Endodermal cell (in vitro differentiated cells): Measurements from ENCODE around the gene CEP128. TPM values are rescaled to one million over a fixed set of nuclear protein-coding genes. Genes with fewer than 3 reads are reported as not detected.

Experiments
- DNase-seq: peaks from one replicate; pipeline ENCODE4 v3.0.0-alpha.2; 2017
- H3K27ac ChIP-seq: 2 replicates; pipeline ENCODE4 v1.5.1; 2013; ENCODE audit warnings: mild to moderate bottlenecking, low read depth, low read length, moderate library complexity
- H3K27me3 ChIP-seq: 2 replicates; pipeline ENCODE4 v1.6.1; 2013; ENCODE audit warnings: mild to moderate bottlenecking, low read length, moderate library complexity; ENCODE audit not compliant: insufficient read depth, control insufficient read depth, poor library complexity, severe bottlenecking
- H3K36me3 ChIP-seq: 2 replicates; pipeline ENCODE4 v1.7.0; 2013; ENCODE audit warnings: mild to moderate bottlenecking, low read length, moderate library complexity; ENCODE audit not compliant: control insufficient read depth, insufficient read depth
- H3K4me1 ChIP-seq: one replicate; pipeline ENCODE4 v1.7.0; 2013; ENCODE audit warnings: low read length; ENCODE audit not compliant: control insufficient read depth, insufficient read depth
- H3K4me3 ChIP-seq: 2 replicates; pipeline ENCODE4 v1.5.1; 2013; ENCODE audit warnings: mild to moderate bottlenecking, low read length, moderate library complexity
- H3K9ac ChIP-seq: 2 replicates; pipeline ENCODE4 v1.6.1; 2013; ENCODE audit warnings: mild to moderate bottlenecking, low read length, moderate library complexity; ENCODE audit not compliant: poor library complexity, severe bottlenecking; ENCODE audit errors: extremely low read depth
- H3K9me3 ChIP-seq: 2 replicates; pipeline ENCODE4 v1.6.1; 2013; ENCODE audit warnings: mild to moderate bottlenecking, low read length, moderate library complexity; ENCODE audit not compliant: control insufficient read depth
- H3K27ac Mint-ChIP-seq: 2 replicates; pipeline ENCODE4 v1.8.0; 2020; ENCODE audit warnings: mixed read lengths
- H3K27me3 Mint-ChIP-seq: 2 replicates; pipeline ENCODE4 v1.8.0; 2021; ENCODE audit warnings: mild to moderate bottlenecking, mixed read lengths; ENCODE audit not compliant: insufficient read depth
- H3K36me3 Mint-ChIP-seq: 2 replicates; pipeline ENCODE4 v1.8.0; 2020; ENCODE audit warnings: low read depth, mixed read lengths
- H3K4me1 Mint-ChIP-seq: 2 replicates; pipeline ENCODE4 v1.8.0; 2020; ENCODE audit warnings: mixed read lengths
- H3K4me3 Mint-ChIP-seq: 2 replicates; pipeline ENCODE4 v1.8.0; 2020; ENCODE audit warnings: mild to moderate bottlenecking, moderate library complexity, mixed read lengths
- H3K9me3 Mint-ChIP-seq: 2 replicates; pipeline ENCODE4 v1.8.0; 2020; ENCODE audit warnings: mild to moderate bottlenecking, mixed read lengths
- CTCF ChIP-seq: fragments of 200-600 bp; sonication (generic); conservative IDR thresholded peaks from 2 replicates; pipeline ENCODE4 v1.5.0; 2021; ENCODE audit warnings: antibody characterized with exemption, mild to moderate bottlenecking
- WGBS, 2 experiments: methylation state at CpG; one replicate each; pipeline versions ENCODE4 v1.1.5 to v1.1.7; 2013; ENCODE audit warnings: missing lambda C conversion rate in 2 of 2, mixed read lengths in 1 of 2; ENCODE audit not compliant: insufficient coverage in 1 of 2, insufficient read length in 1 of 2; 5-methylcytosine and 5-hydroxymethylcytosine counted together
- total RNA-seq, 2 donors: library from RNA; stranded (reverse); fragmentation: NEBNext Ultra II Directional in 1 of 2; extraction: Animal tissue kit (Norgen Biotek cat#: 25700) in 1 of 2; gene quantifications; 2 replicates in 1 of 2; 3 replicates in 1 of 2; pipeline ENCODE4 v1.2.1, GENCODE V29; 2021

Gene CEP128
- total RNA-seq, 2 donors from 2014 or later, result 21.6 to 29.0 TPM

GRCh38 chr14:80609055-80609454 is 332.5 kb downstream of the CEP128 start:
- DNase-seq, result no peak
- Mint-ChIP-seq H3K9me3 (no peaks in the 10 kb centered on the region), H3K36me3 (no peaks in the 10 kb centered on the region), H3K27me3 (no peaks in the 10 kb centered on the region), H3K27ac (no peak overlapping the region), H3K4me3 (no peak overlapping the region), H3K4me1 (no peaks in the 10 kb centered on the region)
- Histone ChIP-seq H3K27ac (no peak overlapping the region), H3K27me3 (no peaks in the 10 kb centered on the region), H3K4me3 (no peak overlapping the region), H3K36me3 (no peaks in the 10 kb centered on the region), H3K4me1 (no peaks in the 10 kb centered on the region), H3K9ac (no peak overlapping the region), H3K9me3 (no peaks in the 10 kb centered on the region)
- TF ChIP-seq CTCF, result no peak

- Mint-ChIP-seq H3K36me3 (no peaks in the 10 kb centered on the region), H3K4me3 (no peak overlapping the region), H3K27me3 (no peaks in the 10 kb centered on the region), H3K27ac (no peak overlapping the region), H3K4me1 (no peaks in the 10 kb centered on the region), H3K9me3 (no peaks in the 10 kb centered on the region)
- Histone ChIP-seq H3K9me3 (no peaks in the 10 kb centered on the region), H3K9ac (no peak overlapping the region), H3K4me1 (no peaks in the 10 kb centered on the region), H3K27ac (no peak overlapping the region), H3K36me3 (no peaks in the 10 kb centered on the region), H3K4me3 (no peak overlapping the region), H3K27me3 (no peaks in the 10 kb centered on the region)
- no peak for TF ChIP-seq CTCF
- DNase-seq, result no peak
- 43 to 84% methylated on average over 1 of the region's 1 CpG for WGBS, 2 experiments
These were observed 333.0 kb downstream of the CEP128 start for GRCh38 chr14:80608563-80608962.

- 70 to 84% methylated on average over 5 of the region's 5 CpGs for WGBS, 2 experiments
These were observed 333.9 kb downstream of the CEP128 start for GRCh38 chr14:80607430-80608190.

More at GRCh38 chr14:80607430-80608190, 333.9 kb downstream of the CEP128 start:
- H3K4me1 Mint-ChIP-seq, result no peaks in the 10 kb centered on the region
- H3K36me3 Mint-ChIP-seq, result no peaks in the 10 kb centered on the region
- no peak for DNase-seq
- no peaks in the 10 kb centered on the region for H3K9me3 Mint-ChIP-seq
- Histone ChIP-seq H3K4me3 (no peak overlapping the region), H3K9ac (no peak overlapping the region), H3K4me1 (no peaks in the 10 kb centered on the region), H3K27me3 (no peaks in the 10 kb centered on the region), H3K36me3 (no peaks in the 10 kb centered on the region), H3K27ac (no peak overlapping the region), H3K9me3 (no peaks in the 10 kb centered on the region)
- TF ChIP-seq CTCF, result no peak
- H3K27me3 Mint-ChIP-seq, result no peaks in the 10 kb centered on the region
- no peak overlapping the region for H3K4me3 Mint-ChIP-seq
- no peak overlapping the region for H3K27ac Mint-ChIP-seq
